Measurements from ENCODE around the gene SLC9A9. TPM values are rescaled to one million over a fixed set of nuclear protein-coding genes. Genes with fewer than 3 reads are reported as not detected.

Gene SLC9A9
- total RNA-seq, 1 experiment from 2014 or later: 2.2 TPM

DNA sequence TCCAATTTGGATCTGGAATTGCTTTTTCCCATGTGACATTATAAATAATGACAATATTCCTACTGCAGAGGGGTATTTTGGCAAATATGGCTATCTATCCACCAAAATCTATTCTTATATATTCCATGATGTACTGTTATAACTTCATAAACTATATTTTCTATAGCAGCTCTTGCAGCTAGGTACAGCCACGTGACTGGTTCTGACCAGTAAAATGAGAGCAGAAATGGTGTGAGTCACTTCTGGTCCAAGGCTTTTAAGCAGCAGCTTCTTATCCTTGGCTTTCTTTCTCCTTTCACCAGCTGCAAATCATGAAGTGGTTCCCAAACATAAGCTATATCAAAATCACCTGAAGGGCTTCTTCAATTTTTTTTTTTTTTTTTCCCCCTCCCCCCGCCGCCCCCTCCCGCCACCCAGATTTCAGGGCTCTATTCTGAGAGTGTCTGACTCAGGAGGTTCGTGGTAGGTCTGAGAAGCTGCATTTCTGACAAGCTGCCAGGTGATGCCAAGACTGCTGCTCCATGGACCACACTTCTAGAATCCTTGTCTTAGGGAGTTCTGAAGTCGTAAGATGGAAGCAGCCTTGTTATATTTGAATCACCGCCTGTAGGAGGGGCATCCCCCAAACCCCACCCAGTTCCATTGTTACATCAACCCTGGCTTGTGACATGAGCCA is 371.2 kb downstream of the SLC9A9 start:
- Histone ChIP-seq H3K4me2 (ENCODE audit: low read depth, low read length, poor library complexity, severe bottlenecking) (no peak overlapping the region), H3K27me3 (ENCODE audit: low read length) (no peaks in the 10 kb centered on the region), H3K79me2 (ENCODE audit: low read length) (no peaks in the 10 kb centered on the region), H3K27ac (ENCODE audit: low read length) (no peak overlapping the region), H3K9me2 (replicated peaks; ENCODE audit: insufficient read depth, low read length) (no peaks in the 10 kb centered on the region), H3K9ac (ENCODE audit: low read length) (no peak overlapping the region), H2AFZ (ENCODE audit: low read length) (no peak overlapping the region), H3K4me3 (ENCODE audit: low read length) (no peak overlapping the region), H4K20me1 (ENCODE audit: insufficient read depth, low read depth, low read length) (no peaks in the 10 kb centered on the region), H3K36me3 (ENCODE audit: insufficient read depth, low read length) (no peaks in the 10 kb centered on the region), H3K9me3 (ENCODE audit: low read length) (no peaks in the 10 kb centered on the region), H3K4me1 (ENCODE audit: low read length) (no peaks in the 10 kb centered on the region)
- DNase-seq: no peak

- H3K4me2 ChIP-seq (ENCODE audit: low read depth, low read length, poor library complexity, severe bottlenecking): no peak overlapping the region
- 0 out of 2 replicates have a peak, but pooled peaks cover 3% of the 10 kb centered on the region for H3K27me3 ChIP-seq (ENCODE audit: low read length)
- no peak overlapping the region for H3K27ac ChIP-seq (ENCODE audit: low read length)
- no peaks in the 10 kb centered on the region for H3K79me2 ChIP-seq (ENCODE audit: low read length)
- no peak for DNase-seq
- H3K36me3 ChIP-seq (ENCODE audit: insufficient read depth, low read length): no peaks in the 10 kb centered on the region
- no peak overlapping the region for H2AFZ ChIP-seq (ENCODE audit: low read length)
- no peak overlapping the region for H3K9ac ChIP-seq (ENCODE audit: low read length)
- H3K9me3 ChIP-seq (ENCODE audit: low read length): no peaks in the 10 kb centered on the region
- peaks cover 10% of the 10 kb centered on the region for H3K4me1 ChIP-seq (ENCODE audit: low read length)
- no peaks in the 10 kb centered on the region for H4K20me1 ChIP-seq (ENCODE audit: insufficient read depth, low read depth, low read length)
- H3K4me3 ChIP-seq (ENCODE audit: low read length): no peak overlapping the region
- H3K9me2 ChIP-seq (replicated peaks; ENCODE audit: insufficient read depth, low read length): no peaks in the 10 kb centered on the region
Measured at GRCh38 chr3:143475981-143476380, 372.3 kb downstream of the SLC9A9 start.

DNA sequence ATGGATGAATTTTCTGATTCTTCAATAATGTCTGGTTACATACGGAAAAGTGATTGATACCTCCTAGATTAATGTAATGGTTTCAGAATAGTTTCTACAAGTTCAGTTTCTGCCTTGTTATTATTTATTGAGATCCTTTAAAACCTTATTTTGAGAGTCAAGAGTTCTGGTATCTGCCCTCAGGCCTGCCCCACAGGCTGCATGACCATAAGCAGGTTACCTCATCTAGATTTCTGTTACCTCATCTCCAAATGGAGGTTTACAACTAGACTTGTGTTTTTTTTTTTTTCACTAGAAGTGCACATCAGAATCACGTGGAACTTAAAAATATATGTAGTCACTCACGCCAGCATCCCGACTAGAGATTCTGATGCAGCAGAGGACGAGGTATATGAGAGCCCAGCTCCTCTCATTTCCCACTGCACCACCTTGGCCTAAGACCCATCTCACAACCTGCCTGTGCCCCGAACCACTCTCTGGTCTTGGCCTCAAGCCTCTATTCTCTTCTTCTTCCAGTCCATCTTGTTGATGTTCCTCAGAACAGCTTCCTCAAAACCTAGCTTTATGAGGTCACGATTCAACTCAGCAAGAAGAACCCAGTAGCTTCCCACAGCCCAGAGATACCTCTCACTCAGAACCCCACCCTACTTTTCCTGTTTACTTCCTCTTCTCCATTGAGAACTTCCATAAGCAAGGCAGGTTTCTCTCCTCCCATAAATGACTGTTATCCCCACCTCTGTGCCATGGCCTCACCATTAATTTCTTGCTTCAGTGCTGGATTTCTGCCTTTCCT is 375.3 kb downstream of the SLC9A9 start:
- no peak for DNase-seq
- no peak overlapping the region for H3K4me2 ChIP-seq (ENCODE audit: low read depth, low read length, poor library complexity, severe bottlenecking)
- H3K9me3 ChIP-seq (ENCODE audit: low read length): no peaks in the 10 kb centered on the region
- H3K4me3 ChIP-seq (ENCODE audit: low read length): no peak overlapping the region
- no peaks in the 10 kb centered on the region for H4K20me1 ChIP-seq (ENCODE audit: insufficient read depth, low read depth, low read length)
- H3K27me3 ChIP-seq (ENCODE audit: low read length): 0 out of 2 replicates have a peak, but pooled peaks cover 4% of the 10 kb centered on the region
- no peak overlapping the region for H2AFZ ChIP-seq (ENCODE audit: low read length)
- H3K9me2 ChIP-seq (replicated peaks; ENCODE audit: insufficient read depth, low read length): no peaks in the 10 kb centered on the region
- no peaks in the 10 kb centered on the region for H3K36me3 ChIP-seq (ENCODE audit: insufficient read depth, low read length)
- no peak overlapping the region for H3K27ac ChIP-seq (ENCODE audit: low read length)
- no peak overlapping the region for H3K9ac ChIP-seq (ENCODE audit: low read length)
- H3K4me1 ChIP-seq (ENCODE audit: low read length): peaks cover 10% of the 10 kb centered on the region
- H3K79me2 ChIP-seq (ENCODE audit: low read length): no peaks in the 10 kb centered on the region

GRCh38 chr3:143471705-143472104 is 376.6 kb downstream of the SLC9A9 start:
- H3K9me2 ChIP-seq (replicated peaks; ENCODE audit: insufficient read depth, low read length): no peaks in the 10 kb centered on the region
- no peak overlapping the region for H2AFZ ChIP-seq (ENCODE audit: low read length)
- H3K9ac ChIP-seq (ENCODE audit: low read length): no peak overlapping the region
- H4K20me1 ChIP-seq (ENCODE audit: insufficient read depth, low read depth, low read length): no peaks in the 10 kb centered on the region
- no peak overlapping the region for H3K27ac ChIP-seq (ENCODE audit: low read length)
- H3K4me1 ChIP-seq (ENCODE audit: low read length): peaks cover 10% of the 10 kb centered on the region
- H3K36me3 ChIP-seq (ENCODE audit: insufficient read depth, low read length): no peaks in the 10 kb centered on the region
- no peak for DNase-seq
- H3K4me3 ChIP-seq (ENCODE audit: low read length): no peak overlapping the region
- no peaks in the 10 kb centered on the region for H3K79me2 ChIP-seq (ENCODE audit: low read length)
- H3K4me2 ChIP-seq (ENCODE audit: low read depth, low read length, poor library complexity, severe bottlenecking): no peak overlapping the region
- H3K9me3 ChIP-seq (ENCODE audit: low read length): no peaks in the 10 kb centered on the region
- H3K27me3 ChIP-seq (ENCODE audit: low read length): 0 out of 2 replicates have a peak, but pooled peaks cover 4% of the 10 kb centered on the region

DNA sequence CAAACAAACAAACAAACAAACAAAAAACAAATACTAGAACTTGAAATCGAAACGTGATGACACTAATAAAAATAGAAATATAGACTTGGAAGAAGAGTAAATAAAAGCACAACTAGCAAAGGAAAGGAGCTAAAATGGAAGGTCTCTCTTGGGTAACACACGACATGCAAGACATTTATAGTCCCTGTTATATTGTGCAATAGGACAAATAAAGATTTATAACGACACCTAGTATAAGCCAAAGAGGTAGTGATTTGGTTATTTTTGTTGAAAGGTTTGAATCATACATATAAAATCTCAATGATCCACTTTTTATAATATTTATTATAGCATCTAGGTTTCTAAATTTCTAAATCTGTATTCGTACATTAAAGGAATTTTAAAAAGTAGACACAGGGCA is 379.1 kb downstream of the SLC9A9 start:
- Histone ChIP-seq H3K4me1 (ENCODE audit: low read length) (peaks cover 28% of the 10 kb centered on the region), H3K79me2 (ENCODE audit: low read length) (no peaks in the 10 kb centered on the region), H3K27ac (ENCODE audit: low read length) (no peak overlapping the region), H3K9me2 (replicated peaks; ENCODE audit: insufficient read depth, low read length) (no peaks in the 10 kb centered on the region), H3K4me2 (ENCODE audit: low read depth, low read length, poor library complexity, severe bottlenecking) (no peak overlapping the region), H3K4me3 (ENCODE audit: low read length) (no peak overlapping the region), H3K9ac (ENCODE audit: low read length) (no peak overlapping the region), H4K20me1 (ENCODE audit: insufficient read depth, low read depth, low read length) (no peaks in the 10 kb centered on the region), H3K9me3 (ENCODE audit: low read length) (no peaks in the 10 kb centered on the region), H3K36me3 (ENCODE audit: insufficient read depth, low read length) (no peaks in the 10 kb centered on the region), H2AFZ (ENCODE audit: low read length) (no peak overlapping the region), H3K27me3 (ENCODE audit: low read length) (0 out of 2 replicates have a peak, but pooled peaks cover 4% of the 10 kb centered on the region)
- no peak for DNase-seq

GRCh38 chr3:143465666-143466065 is 382.6 kb downstream of the SLC9A9 start:
- no peaks in the 10 kb centered on the region for H4K20me1 ChIP-seq (ENCODE audit: insufficient read depth, low read depth, low read length)
- H3K9me3 ChIP-seq (ENCODE audit: low read length): no peaks in the 10 kb centered on the region
- no peaks in the 10 kb centered on the region for H3K27me3 ChIP-seq (ENCODE audit: low read length)
- H3K4me3 ChIP-seq (ENCODE audit: low read length): no peak overlapping the region
- H3K79me2 ChIP-seq (ENCODE audit: low read length): no peaks in the 10 kb centered on the region
- DNase-seq: no peak
- peaks cover 18% of the 10 kb centered on the region for H3K4me1 ChIP-seq (ENCODE audit: low read length)
- H3K27ac ChIP-seq (ENCODE audit: low read length): no peak overlapping the region
- no peak overlapping the region for H3K4me2 ChIP-seq (ENCODE audit: low read depth, low read length, poor library complexity, severe bottlenecking)
- no peak overlapping the region for H2AFZ ChIP-seq (ENCODE audit: low read length)
- no peaks in the 10 kb centered on the region for H3K9me2 ChIP-seq (replicated peaks; ENCODE audit: insufficient read depth, low read length)
- H3K36me3 ChIP-seq (ENCODE audit: insufficient read depth, low read length): no peaks in the 10 kb centered on the region
- no peak overlapping the region for H3K9ac ChIP-seq (ENCODE audit: low read length)

DNA sequence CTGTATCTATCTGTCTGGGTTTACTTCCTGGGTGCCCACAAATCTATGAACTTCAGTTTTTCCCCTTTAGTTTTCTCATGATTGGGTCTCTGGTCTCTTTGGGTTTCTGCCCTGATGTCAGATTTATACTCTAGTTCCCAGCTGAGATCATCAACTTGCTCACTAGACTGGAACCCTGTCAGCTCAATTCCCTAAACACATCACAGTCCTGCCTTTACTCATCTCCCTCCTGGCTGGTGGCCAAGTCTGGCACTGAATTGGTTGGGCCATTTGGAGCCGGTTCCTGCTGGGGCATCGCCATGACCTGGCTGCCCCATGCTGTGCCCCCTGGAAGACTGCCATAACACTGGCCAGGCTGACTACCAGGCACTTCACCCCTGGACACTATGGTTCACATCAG is 383.4 kb downstream of the SLC9A9 start:
- Histone ChIP-seq H3K4me3 (ENCODE audit: low read length) (no peak overlapping the region), H3K4me2 (ENCODE audit: low read depth, low read length, poor library complexity, severe bottlenecking) (no peak overlapping the region), H3K36me3 (ENCODE audit: insufficient read depth, low read length) (no peaks in the 10 kb centered on the region), H3K79me2 (ENCODE audit: low read length) (no peaks in the 10 kb centered on the region), H3K4me1 (ENCODE audit: low read length) (peaks cover 18% of the 10 kb centered on the region), H3K27ac (ENCODE audit: low read length) (no peak overlapping the region), H4K20me1 (ENCODE audit: insufficient read depth, low read depth, low read length) (no peaks in the 10 kb centered on the region), H3K9me3 (ENCODE audit: low read length) (no peaks in the 10 kb centered on the region), H3K27me3 (ENCODE audit: low read length) (no peaks in the 10 kb centered on the region), H2AFZ (ENCODE audit: low read length) (no peak overlapping the region), H3K9me2 (replicated peaks; ENCODE audit: insufficient read depth, low read length) (no peaks in the 10 kb centered on the region), H3K9ac (ENCODE audit: low read length) (no peak overlapping the region)
- peak; percentile 60 for DNase-seq

GRCh38 chr3:143455480-143455879 is 392.8 kb downstream of the SLC9A9 start:
- H3K36me3 ChIP-seq (ENCODE audit: insufficient read depth, low read length): no peaks in the 10 kb centered on the region
- no peaks in the 10 kb centered on the region for H3K9me3 ChIP-seq (ENCODE audit: low read length)
- no peak overlapping the region for H3K9ac ChIP-seq (ENCODE audit: low read length)
- H3K4me3 ChIP-seq (ENCODE audit: low read length): no peak overlapping the region
- H3K27me3 ChIP-seq (ENCODE audit: low read length): no peaks in the 10 kb centered on the region
- H4K20me1 ChIP-seq (ENCODE audit: insufficient read depth, low read depth, low read length): no peaks in the 10 kb centered on the region
- H3K79me2 ChIP-seq (ENCODE audit: low read length): no peaks in the 10 kb centered on the region
- H3K9me2 ChIP-seq (replicated peaks; ENCODE audit: insufficient read depth, low read length): no peaks in the 10 kb centered on the region
- H3K4me1 ChIP-seq (ENCODE audit: low read length): peaks cover 11% of the 10 kb centered on the region
- H2AFZ ChIP-seq (ENCODE audit: low read length): no peak overlapping the region
- DNase-seq: no peak
- no peak overlapping the region for H3K27ac ChIP-seq (ENCODE audit: low read length)
- no peak overlapping the region for H3K4me2 ChIP-seq (ENCODE audit: low read depth, low read length, poor library complexity, severe bottlenecking)
